ENCODE measurements around the gene KDM2B. TPM values are rescaled to one million over a fixed set of nuclear protein-coding genes. Genes with fewer than 3 reads are reported as not detected.

The KDM2B gene
- total and polyA plus RNA-seq, 2 experiments from 2014 or later = 30.8 to 82.1 TPM

GRCh38 chr12:121610239-121611149 is 29.7 kb upstream of the KDM2B start:
- Histone ChIP-seq H3K27me3 (no peaks in the 10 kb centered on the region), H3K27ac (peak overlapping the region; percentile 78), H3K4me3 (no peak overlapping the region), H3K4me1 (ENCODE audit: low read depth) (peaks cover 4% of the 10 kb centered on the region), H3K9me3 (ENCODE audit: low read depth) (no peaks in the 10 kb centered on the region), H3K36me3 (no peaks in the 10 kb centered on the region)
- TF ChIP-seq CTCF (IDR thresholded peaks at IDR 0.05; ENCODE audit: low read depth, low read length) = no peak
- peak in 1 of 2 donors; percentile 58 for DNase-seq (ENCODE audit: low read depth in 1 of 2, low spot score in 1 of 2)

GRCh38 chr12:121608301-121608700 is 27.5 kb upstream of the KDM2B start:
- no peaks in the 10 kb centered on the region for H3K36me3 ChIP-seq
- TF ChIP-seq CTCF (IDR thresholded peaks at IDR 0.05; ENCODE audit: low read depth, low read length) = no peak
- peaks cover 4% of the 10 kb centered on the region for H3K4me1 ChIP-seq (ENCODE audit: low read depth)
- no peak overlapping the region for H3K27ac ChIP-seq
- H3K9me3 ChIP-seq (ENCODE audit: low read depth) = no peaks in the 10 kb centered on the region
- no peak overlapping the region for H3K4me3 ChIP-seq
- H3K27me3 ChIP-seq = no peaks in the 10 kb centered on the region
- no peak for DNase-seq (ENCODE audit: low read depth in 1 of 2, low spot score in 1 of 2)

- H3K4me1 ChIP-seq (ENCODE audit: low read depth) = no peaks in the 10 kb centered on the region
- H3K36me3 ChIP-seq = no peaks in the 10 kb centered on the region
- TF ChIP-seq CTCF (IDR thresholded peaks at IDR 0.05; ENCODE audit: low read depth, low read length) = no peak
- H3K4me3 ChIP-seq = no peak overlapping the region
- H3K27me3 ChIP-seq = no peaks in the 10 kb centered on the region
- no peak for DNase-seq (ENCODE audit: low read depth in 1 of 2, low spot score in 1 of 2)
- H3K27ac ChIP-seq = no peak overlapping the region
- H3K9me3 ChIP-seq (ENCODE audit: low read depth) = no peaks in the 10 kb centered on the region
Observed at GRCh38 chr12:121603581-121603980, 22.8 kb upstream of the KDM2B start.

GRCh38 chr12:121602766-121603165 is 21.9 kb upstream of the KDM2B start:
- no peak for TF ChIP-seq CTCF (IDR thresholded peaks at IDR 0.05; ENCODE audit: low read depth, low read length)
- no peaks in the 10 kb centered on the region for H3K36me3 ChIP-seq

GRCh38 chr12:121600702-121601336 is 20.0 kb upstream of the KDM2B start:
- no peaks in the 10 kb centered on the region for H3K36me3 ChIP-seq
- H3K27me3 ChIP-seq = no peaks in the 10 kb centered on the region
- no peaks in the 10 kb centered on the region for H3K9me3 ChIP-seq (ENCODE audit: low read depth)
- TF ChIP-seq CTCF (IDR thresholded peaks at IDR 0.05; ENCODE audit: low read depth, low read length) = no peak
- H3K27ac ChIP-seq = no peak overlapping the region
- H3K4me3 ChIP-seq = no peak overlapping the region
- DNase-seq (ENCODE audit: low read depth in 1 of 2, low spot score in 1 of 2) = no peak
- H3K4me1 ChIP-seq (ENCODE audit: low read depth) = no peaks in the 10 kb centered on the region

More at GRCh38 chr12:121602766-121603165, 21.9 kb upstream of the KDM2B start:
- Histone ChIP-seq H3K4me3 (no peak overlapping the region), H3K4me1 (ENCODE audit: low read depth) (no peaks in the 10 kb centered on the region), H3K27me3 (no peaks in the 10 kb centered on the region), H3K9me3 (ENCODE audit: low read depth) (no peaks in the 10 kb centered on the region), H3K27ac (no peak overlapping the region)
- DNase-seq (ENCODE audit: low read depth in 1 of 2, low spot score in 1 of 2) = no peak

Data from cardiac muscle cell (in vitro differentiated cells and primary cell).